ENCODE measurements around the gene GDF11. TPM values are rescaled to one million over a fixed set of nuclear protein-coding genes. Genes with fewer than 3 reads are reported as not detected.

GDF11 gene
- total RNA-seq, 1 experiment from 2014 or later, result 17.3 TPM

DNA sequence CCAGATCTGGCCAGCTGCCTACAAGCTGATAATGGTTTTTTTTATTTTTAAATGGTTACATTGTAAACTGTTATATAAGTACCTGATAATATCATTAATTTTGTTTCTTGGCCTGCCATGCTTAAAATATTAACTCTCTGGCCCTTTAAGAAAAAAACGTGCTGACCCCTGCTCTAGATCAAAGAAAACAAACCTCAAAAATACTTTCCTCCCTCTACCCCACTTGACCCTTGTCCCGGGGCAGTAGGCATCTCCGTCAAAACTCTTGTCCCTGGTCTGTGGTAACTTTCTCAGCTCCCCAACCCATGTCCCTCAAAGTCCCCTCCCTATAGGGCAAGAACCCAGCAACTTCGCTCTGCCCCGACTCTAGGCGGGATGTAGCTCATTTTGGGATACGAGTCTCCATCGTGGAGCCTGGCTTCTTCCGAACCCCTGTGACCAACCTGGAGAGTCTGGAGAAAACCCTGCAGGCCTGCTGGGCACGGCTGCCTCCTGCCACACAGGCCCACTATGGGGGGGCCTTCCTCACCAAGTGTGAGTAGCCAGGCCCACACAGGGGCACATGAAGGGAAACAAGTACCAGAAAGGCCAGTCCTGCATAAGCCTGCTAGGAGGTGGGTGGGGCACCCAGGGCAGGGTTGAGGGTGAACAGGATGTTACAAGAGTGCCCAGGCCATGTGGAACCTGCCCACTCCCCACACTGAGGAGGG, 19.3 kb upstream of the GDF11 start:
- DNase-seq (ENCODE audit: low read depth), result peak; percentile 55

- DNase-seq (ENCODE audit: low read depth), result peak; percentile 87
Measured at GRCh38 chr12:55724226-55724939, 18.5 kb upstream of the GDF11 start.

DNA sequence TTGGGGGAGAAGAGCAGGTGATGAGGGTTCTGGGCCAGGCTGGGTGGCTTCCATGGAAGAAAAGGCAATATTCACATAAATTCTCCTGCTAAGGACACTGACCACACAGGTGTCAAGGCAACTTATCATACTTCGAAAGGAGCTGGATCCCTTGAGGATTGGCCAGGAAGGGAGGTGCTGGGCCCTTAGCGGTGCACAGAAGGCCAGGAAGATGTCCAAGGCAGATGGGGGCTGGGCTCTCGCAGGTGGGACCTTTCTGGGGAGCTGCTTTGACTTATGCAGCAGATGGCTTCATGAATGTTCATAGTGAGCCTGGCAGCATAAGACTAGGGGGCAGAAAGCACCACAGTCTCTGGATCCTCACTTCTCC, 18.0 kb upstream of the GDF11 start:
- DNase-seq (ENCODE audit: low read depth), result peak; percentile 58

DNA sequence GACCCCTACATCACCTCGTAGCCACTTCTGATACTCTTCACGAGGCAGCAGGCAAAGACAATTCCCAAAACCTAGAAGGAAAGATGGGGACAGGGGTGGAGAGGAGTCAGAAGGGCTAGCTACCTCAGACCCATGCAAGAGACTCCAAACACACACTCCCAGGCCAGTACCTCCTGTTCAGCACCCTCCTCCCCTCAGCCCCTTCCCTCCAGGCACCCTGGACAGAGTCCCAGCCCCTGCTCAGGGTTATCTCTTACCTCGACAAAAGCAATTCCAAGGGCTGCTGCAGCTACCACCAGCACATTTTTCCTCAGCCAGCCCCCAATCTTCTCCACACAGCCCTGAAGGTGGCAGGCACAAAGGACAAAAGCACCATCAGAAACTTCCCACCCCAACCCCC, 17.4 kb upstream of the GDF11 start:
- DNase-seq (ENCODE audit: low read depth), result no peak

DNA sequence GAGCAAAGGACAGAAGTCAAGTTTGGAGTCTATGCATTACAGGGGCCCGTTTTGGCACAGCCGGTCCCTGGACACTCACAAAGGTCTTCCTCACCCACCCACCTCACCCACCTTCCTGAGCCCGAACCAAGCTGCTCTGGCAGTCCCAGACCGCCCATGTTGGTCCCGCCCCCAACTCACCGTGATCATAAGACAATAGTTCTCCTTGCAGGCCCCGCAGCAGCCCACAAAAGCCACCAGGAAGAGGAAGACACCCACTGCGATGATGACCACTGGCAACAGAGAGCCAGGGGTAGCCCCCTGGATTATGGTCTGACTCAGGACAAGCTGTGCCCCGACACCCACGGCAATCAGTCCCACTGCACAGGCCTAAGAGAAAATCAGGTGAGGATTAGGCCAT, 16.0 kb upstream of the GDF11 start:
- DNase-seq (ENCODE audit: low read depth), result no peak

GRCh38 chr12:55727643-55728185, 15.2 kb upstream of the GDF11 start:
- DNase-seq (ENCODE audit: low read depth), result peak; percentile 64

DNA sequence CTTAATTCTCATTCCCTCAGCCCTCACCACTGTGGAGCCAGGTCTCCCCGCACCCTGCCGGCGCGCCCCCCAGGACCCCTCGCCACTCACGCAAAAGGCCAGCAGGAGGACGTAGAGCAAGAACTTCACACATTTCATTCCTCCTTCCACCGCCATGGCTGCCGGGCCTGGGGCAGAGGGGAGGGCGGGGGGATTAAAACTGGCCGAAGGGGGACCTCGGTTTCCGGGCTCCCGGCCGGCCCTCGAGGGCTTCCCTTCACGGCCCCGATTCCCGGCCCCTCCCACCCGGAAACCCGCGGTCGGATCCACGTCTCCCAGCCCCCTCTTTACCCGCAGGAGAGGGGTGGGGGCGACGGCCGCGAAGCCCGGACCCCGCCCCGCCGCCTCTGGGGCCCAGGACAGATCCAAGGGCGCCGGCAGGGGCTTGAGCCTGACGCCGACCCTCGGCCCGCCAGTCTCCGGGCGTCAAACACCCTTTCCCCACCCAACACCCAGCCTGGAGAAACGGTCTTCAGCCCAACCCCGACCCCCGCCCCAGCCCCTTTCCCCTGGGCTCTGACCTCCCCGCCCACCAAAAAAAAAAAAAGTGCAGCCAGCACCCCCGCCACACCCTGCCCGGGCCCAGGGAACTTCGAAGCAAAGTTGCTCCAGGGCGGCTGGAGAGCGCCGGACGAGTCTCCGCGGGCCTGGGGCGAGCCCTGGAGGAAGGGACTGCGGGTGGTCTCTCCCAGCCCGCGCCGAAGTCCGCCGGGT, 14.6 kb upstream of the GDF11 start:
- peak; percentile 80 for DNase-seq (ENCODE audit: low read depth)

DNA sequence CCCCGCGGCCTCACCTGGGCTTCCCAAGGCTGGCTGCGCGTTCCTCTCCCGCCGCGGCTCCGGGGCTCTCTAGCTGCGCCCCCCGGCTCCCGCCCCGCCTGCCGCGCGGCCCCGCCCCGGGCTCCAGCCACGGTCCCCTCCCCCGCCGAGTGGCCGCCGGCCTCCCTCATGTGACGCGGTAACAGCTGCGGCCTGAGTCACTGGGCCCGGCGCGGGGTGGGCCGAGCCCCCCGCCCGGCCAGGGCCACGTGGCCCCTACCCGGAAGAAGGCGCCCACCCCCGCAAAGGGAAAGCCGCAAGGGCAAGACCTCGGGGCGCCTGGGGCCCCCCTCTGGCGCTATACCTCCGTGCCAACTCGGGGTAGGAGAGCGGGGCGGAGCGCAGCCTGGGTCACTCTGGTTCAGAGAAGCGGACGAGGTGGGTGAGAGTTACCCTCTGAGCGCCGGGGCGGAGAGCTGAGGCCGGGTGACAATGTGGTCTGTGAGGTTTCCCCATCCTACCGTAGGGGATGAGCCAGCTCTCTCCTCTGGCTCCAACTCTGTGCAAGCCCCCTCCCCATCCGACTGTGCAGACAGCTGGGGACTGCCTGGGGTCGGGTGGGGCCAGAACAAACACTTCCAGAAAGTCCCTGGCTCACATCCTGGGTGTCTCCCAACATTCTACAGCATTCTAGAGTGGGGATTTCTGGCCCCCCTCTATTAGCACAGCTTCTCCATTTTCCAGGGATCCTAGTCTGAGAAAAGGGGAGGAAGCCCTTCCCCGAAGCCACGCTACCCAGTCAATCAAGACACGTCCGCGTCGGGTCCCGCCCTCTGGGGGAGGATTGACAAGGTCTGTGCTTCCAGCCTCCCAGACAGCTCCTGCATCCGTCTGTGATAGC, 13.7 kb upstream of the GDF11 start, which contains the start of gene CD63:
Gene CD63, minus strand, starts transcription at position 71 of the 880 bp plus-strand sequence. CDS start 668 bp downstream, outside the sequence.
- DNase-seq (ENCODE audit: low read depth), result peak; percentile 97

DNA sequence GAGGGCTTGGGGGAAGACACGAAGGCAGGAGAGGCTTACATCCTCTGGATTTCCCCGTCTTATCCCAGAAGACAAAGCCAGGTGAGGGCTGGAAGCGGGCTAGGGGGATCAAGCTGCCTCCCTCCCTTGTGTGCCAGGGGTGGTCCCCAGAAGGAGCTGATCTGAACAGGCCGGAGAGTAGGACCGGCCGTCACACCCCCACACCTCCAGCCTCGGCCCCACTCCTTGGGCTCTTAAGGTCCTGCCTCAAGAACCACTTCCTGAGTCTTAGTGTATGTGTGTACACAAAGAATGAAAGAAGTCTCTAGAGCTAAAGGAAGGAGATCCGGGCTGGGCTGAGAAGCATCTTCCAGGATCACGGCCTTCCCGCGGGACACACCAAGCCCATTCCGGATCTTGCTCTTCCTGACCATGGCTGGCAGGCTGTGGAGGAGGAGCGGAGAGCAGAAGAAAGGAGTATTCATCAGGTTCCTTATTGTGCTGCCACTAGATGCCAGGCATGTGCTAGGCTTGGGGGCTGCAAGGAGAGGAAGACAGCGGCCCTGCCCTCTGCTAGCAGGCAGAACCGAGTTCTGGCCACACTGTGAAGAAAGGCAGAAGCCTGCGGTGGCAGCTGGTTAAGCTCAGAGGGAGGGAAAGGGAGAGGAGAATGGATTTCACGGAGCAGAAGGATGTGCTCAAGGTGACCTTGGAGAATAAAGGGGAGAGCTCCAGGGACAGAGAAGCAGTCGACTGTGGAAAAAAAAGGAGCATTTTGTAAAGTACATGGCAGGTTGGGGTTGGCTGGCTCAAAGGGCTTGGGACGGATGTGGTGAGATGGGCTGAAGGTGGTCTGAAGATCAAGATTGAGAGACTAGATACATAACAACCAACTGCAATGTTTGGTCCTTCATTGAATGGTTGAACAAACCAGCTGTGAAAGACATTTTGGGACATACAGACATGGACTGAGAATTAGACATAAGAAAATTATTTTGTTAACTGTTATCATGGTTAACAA, 12.8 kb upstream of the GDF11 start:
- peak; percentile 69 for DNase-seq (ENCODE audit: low read depth)

- no peak for DNase-seq (ENCODE audit: low read depth)
Measured at GRCh38 chr12:55732288-55732687, 10.6 kb upstream of the GDF11 start.

DNA sequence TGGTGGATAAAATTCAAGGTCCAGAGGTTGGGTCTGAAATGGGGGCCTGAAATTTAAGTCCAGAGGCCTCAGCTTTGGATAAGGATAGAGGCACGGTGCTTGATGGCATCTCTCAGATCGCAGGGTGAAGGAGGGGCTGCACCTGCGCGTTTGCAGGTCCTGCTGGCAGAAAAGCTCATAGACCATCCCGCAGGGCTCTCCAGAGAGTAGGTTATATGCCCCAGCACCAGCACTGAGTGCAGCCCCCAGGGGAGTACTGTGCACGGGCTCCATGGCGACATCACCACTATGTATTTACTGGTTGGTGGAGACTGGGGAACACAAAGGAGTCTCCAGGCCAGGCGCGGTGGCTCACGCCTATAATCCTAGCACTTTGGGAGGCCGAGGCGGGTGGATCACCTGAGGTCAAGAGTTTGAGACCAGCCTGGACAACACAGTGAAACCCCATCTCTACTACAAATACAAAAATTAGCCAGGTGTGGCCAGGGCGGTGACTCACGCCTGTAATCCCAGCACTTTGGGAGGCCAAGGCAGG, 9.8 kb upstream of the GDF11 start:
- no peak for DNase-seq (ENCODE audit: low read depth)

DNA sequence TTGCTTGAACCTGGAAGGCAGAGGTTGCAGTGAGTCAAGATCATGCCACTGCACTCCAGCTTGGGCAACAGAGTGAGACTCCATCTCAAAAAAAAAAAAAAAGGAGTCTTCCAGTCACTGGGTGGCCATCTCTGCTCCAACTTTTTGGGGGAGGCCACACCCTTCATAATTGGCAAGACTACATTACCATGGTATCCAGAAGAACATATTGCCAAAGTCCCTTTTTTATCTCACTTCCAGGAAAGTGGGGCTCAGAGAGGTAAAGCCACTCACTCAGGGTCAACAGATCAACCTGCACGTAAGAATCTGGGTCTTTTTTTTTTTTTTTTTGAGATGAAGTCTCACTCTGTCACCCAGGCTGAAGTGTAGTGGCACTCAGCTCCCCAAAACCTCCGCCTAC, 9.1 kb upstream of the GDF11 start:
- DNase-seq (ENCODE audit: low read depth), result no peak

DNA sequence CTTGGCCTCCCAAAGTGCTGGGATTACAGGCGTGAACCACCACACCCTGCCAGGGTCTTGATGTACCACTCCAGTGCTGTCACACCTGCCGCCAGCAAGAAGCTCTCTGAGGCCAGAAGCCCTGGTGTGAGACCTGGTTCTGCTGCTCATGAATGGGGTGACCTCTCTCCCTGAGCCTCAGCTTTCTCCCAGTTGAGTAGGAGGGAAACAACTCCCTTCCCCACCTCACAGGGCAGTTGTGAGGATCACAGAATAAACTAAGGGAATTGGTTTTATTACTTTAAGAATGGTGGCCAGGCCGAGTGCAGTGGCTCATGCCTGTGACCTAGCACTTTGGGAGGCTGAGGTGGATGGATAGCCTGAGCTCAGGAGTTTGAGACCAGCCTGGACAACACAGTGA, 8.3 kb upstream of the GDF11 start:
- DNase-seq (ENCODE audit: low read depth), result no peak

DNA sequence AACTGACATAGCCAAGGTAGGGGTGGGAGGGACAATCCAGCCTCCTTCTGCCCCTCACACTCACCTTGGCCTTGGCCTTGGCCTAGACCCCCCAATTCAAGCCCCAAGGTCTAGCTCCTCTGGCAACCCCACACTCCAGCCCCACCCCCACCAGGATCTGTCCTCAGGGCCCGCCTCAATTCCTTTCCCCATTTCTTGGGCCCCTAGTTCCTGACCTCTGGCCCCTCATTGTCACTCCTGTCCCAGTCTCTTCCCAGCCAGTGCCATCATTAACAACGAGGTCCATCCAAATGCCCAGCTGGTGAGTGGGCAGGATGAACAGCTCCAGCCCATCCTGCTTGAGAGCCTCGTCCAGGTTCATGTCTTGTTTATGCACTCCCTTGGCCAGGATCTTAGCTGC, 6.8 kb upstream of the GDF11 start:
- no peak for DNase-seq (ENCODE audit: low read depth)

GRCh38 chr12:55736780-55737580, 5.9 kb upstream of the GDF11 start:
- DNase-seq (ENCODE audit: low read depth), result peak; percentile 77

GRCh38 chr12:55737581-55738122, 5.3 kb upstream of the GDF11 start:
- peak; percentile 36 for DNase-seq (ENCODE audit: low read depth)

DNA sequence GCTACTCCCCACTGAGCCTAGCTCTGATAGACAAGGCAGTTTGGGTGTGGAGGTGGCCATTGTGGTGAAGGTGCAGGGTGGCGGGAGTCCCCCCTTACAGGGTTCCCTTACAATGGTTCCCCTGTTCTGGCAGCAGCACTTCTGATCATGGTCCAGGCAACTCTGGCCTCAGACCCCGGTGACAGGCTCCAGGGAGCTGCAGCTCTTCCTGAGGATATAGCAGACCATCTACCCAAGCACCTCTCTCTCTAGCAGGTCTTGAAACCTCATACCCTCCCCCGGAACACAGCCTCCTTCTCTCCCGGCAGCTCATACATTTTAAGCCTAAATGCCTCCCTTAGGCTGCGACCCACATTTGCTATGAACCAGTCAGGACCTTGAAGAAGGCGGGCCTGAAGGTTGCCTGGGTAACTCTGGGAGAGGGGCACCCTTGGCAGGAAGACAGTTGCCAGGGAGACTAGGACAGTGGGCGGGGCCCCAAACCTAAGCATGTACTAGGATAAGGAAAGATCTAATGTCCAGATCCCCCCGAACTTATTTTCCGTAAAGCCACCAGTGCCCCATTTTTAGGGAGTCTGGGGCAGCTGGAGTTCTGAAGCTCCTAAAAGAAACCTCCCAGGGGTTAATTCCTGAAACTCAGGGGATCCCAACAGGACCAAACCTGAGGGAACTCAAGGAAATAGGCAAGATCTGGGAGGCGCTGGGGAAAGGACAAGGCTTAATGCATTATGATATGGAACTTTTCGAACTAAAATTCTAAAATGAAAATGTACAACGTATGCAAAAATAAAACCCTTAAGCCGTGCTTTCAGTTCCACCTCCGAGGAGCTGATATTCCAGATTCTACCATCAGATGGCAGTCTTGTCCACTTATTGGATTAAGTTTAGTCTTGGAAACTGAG, 4.5 kb upstream of the GDF11 start:
- peak; percentile 88 for DNase-seq (ENCODE audit: low read depth)
